ENCODE data around the gene PSMD12. TPM values are rescaled to one million over a fixed set of nuclear protein-coding genes. Genes with fewer than 3 reads are reported as not detected.
"Not testable (repeated sequence)": the region's sequence is repeated elsewhere in the genome, so short reads cannot be mapped to it uniquely, and the experiment has no call there.

Gene PSMD12
- total RNA-seq, 1 experiment from 2014 or later, result 30.3 TPM

- no peak for DNase-seq (ENCODE audit: low spot score)
Measured at GRCh38 chr17:67358612-67359011, 7.8 kb downstream of the PSMD12 start.

- DNase-seq (ENCODE audit: low spot score), result no peak
Measured at GRCh38 chr17:67353929-67354574, 12.3 kb downstream of the PSMD12 start.

- no peak for DNase-seq (ENCODE audit: low spot score)
Measured at GRCh38 chr17:67353161-67353560, 13.2 kb downstream of the PSMD12 start.

- DNase-seq (ENCODE audit: low spot score), result no peak
Measured at GRCh38 chr17:67349420-67349819, 17.0 kb downstream of the PSMD12 start.

- DNase-seq (ENCODE audit: low spot score), result no peak
Measured at GRCh38 chr17:67347826-67348225, 18.6 kb downstream of the PSMD12 start.

GRCh38 chr17:67343237-67343636 lies 23.1 kb downstream of the PSMD12 start:
- DNase-seq (ENCODE audit: low spot score), result no peak

GRCh38 chr17:67338353-67338752 lies 28.0 kb downstream of the PSMD12 start:
- DNase-seq (ENCODE audit: low spot score), result not testable (repeated sequence)

GRCh38 chr17:67336859-67337258 lies 29.5 kb downstream of the PSMD12 start:
- DNase-seq (ENCODE audit: low spot score), result no peak

- no peak for DNase-seq (ENCODE audit: low spot score)
Measured at GRCh38 chr17:67335245-67335835, 31.0 kb downstream of the PSMD12 start.

- DNase-seq (ENCODE audit: low spot score), result not testable (repeated sequence)
Measured at GRCh38 chr17:67332162-67332508, 34.2 kb downstream of the PSMD12 start.

GRCh38 chr17:67331381-67332161 lies 34.8 kb downstream of the PSMD12 start:
- DNase-seq (ENCODE audit: low spot score), result not testable (repeated sequence)

GRCh38 chr17:67328026-67328425 lies 38.4 kb downstream of the PSMD12 start:
- DNase-seq (ENCODE audit: low spot score), result no peak

GRCh38 chr17:67326959-67327745 lies 39.2 kb downstream of the PSMD12 start:
- not testable (repeated sequence) for DNase-seq (ENCODE audit: low spot score)

GRCh38 chr17:67326440-67326839 lies 39.9 kb downstream of the PSMD12 start:
- DNase-seq (ENCODE audit: low spot score), result no peak

- no peak for DNase-seq (ENCODE audit: low spot score)
Measured at GRCh38 chr17:67324330-67324729, 42.0 kb downstream of the PSMD12 start.

GRCh38 chr17:67323445-67323844 lies 42.9 kb downstream of the PSMD12 start:
- DNase-seq (ENCODE audit: low spot score), result no peak

- no peak for DNase-seq (ENCODE audit: low spot score)
Measured at GRCh38 chr17:67322042-67322787, 44.2 kb downstream of the PSMD12 start.

GRCh38 chr17:67321486-67321885 lies 44.9 kb downstream of the PSMD12 start:
- DNase-seq (ENCODE audit: low spot score), result not testable (repeated sequence)

- DNase-seq (ENCODE audit: low spot score), result no peak
Measured at GRCh38 chr17:67316781-67317180, 49.6 kb downstream of the PSMD12 start.

GRCh38 chr17:67315865-67316264 lies 50.5 kb downstream of the PSMD12 start:
- DNase-seq (ENCODE audit: low spot score), result no peak

- DNase-seq (ENCODE audit: low spot score), result no peak
Measured at GRCh38 chr17:67312265-67312664, 54.1 kb downstream of the PSMD12 start.
